Ureter (tissue), 1 donor: Measurements from ENCODE around the gene GATAD1. TPM values are rescaled to one million over a fixed set of nuclear protein-coding genes. Genes with fewer than 3 reads are reported as not detected.
"Not testable (repeated sequence)": the region's sequence is repeated elsewhere in the genome, so short reads cannot be mapped to it uniquely, and the experiment has no call there.

Source experiments
- DNase-seq: peaks from one replicate; pipeline ENCODE4 v3.0.0-alpha.2; 2020; ENCODE audit warnings: low spot score
- total RNA-seq: library from RNA; stranded (reverse); gene quantifications from one replicate; pipeline ENCODE4 v1.2.4, GENCODE V29; 2023
- donor health status: DM: yes; HTN: yes; CAD: no.

GATAD1 gene
- total RNA-seq, 1 donor from 2014 or later, result 54.0 TPM

- DNase-seq, result not testable (repeated sequence)
These were observed 36.3 kb downstream of the GATAD1 start for GRCh38 chr7:92483624-92484023.

GRCh38 chr7:92484226-92484625 lies 36.9 kb downstream of the GATAD1 start:
- DNase-seq, result not testable (repeated sequence)

GRCh38 chr7:92485267-92485892 lies 38.1 kb downstream of the GATAD1 start:
- DNase-seq, result no peak

GRCh38 chr7:92485974-92486373 lies 38.7 kb downstream of the GATAD1 start:
- DNase-seq, result no peak

- no peak for DNase-seq
These were observed 40.5 kb downstream of the GATAD1 start for GRCh38 chr7:92487804-92488203.

GRCh38 chr7:92489634-92490033 lies 42.4 kb downstream of the GATAD1 start:
- no peak for DNase-seq

GRCh38 chr7:92496876-92497275 lies 49.6 kb downstream of the GATAD1 start:
- no peak for DNase-seq

GRCh38 chr7:92498557-92498956 lies 51.3 kb downstream of the GATAD1 start:
- DNase-seq, result no peak

- no peak for DNase-seq
These were observed 56.5 kb downstream of the GATAD1 start for GRCh38 chr7:92503767-92504166.

- DNase-seq, result no peak
These were observed 57.3 kb downstream of the GATAD1 start for GRCh38 chr7:92504563-92504962.

GRCh38 chr7:92506363-92506762 lies 59.1 kb downstream of the GATAD1 start:
- no peak for DNase-seq

- no peak for DNase-seq
These were observed 61.7 kb downstream of the GATAD1 start for GRCh38 chr7:92508946-92509345.

Other genes with a start within 250 kb of the GATAD1 start
- 49.4 TPM for gene KRIT1, start 201.6 kb upstream of the GATAD1 start, total RNA-seq
- gene ANKIB1, start 201.5 kb upstream of the GATAD1 start, total RNA-seq, result 78.0 TPM
- gene ERVW-1, start 30.5 kb downstream of the GATAD1 start, total RNA-seq, result not detected
- gene PEX1, start 81.0 kb downstream of the GATAD1 start, total RNA-seq, result 24.7 TPM
- 11.7 TPM for gene RBM48, start 81.3 kb downstream of the GATAD1 start, total RNA-seq
- gene FAM133B, start 142.9 kb downstream of the GATAD1 start, total RNA-seq, result 32.5 TPM